BLaER1 (cell line): ENCODE results near the gene CDK18.
A peak's percentile ranks its signal among the peaks of the same experiment; 100 is the strongest.

ENCODE experiments used
- H3K27ac ChIP-seq: shearing (Covaris generic); formaldehyde crosslinking; 2 replicates; pipeline ENCODE4 v1.8.1; 2022
- H3K27me3 ChIP-seq: shearing (Covaris generic); formaldehyde crosslinking; 2 replicates; pipeline ENCODE4 v1.8.1; 2022
- H3K36me3 ChIP-seq: shearing (Covaris generic); formaldehyde crosslinking; 2 replicates; pipeline ENCODE4 v1.8.1; 2022
- H3K4me1 ChIP-seq: shearing (Covaris generic); formaldehyde crosslinking; 2 replicates; pipeline ENCODE4 v1.8.1; 2022
- H3K4me2 ChIP-seq: shearing (Covaris generic); formaldehyde crosslinking; 2 replicates; pipeline ENCODE4 v1.8.1; 2022
- H3K4me3 ChIP-seq: shearing (Covaris generic); formaldehyde crosslinking; 2 replicates; pipeline ENCODE4 v1.8.1; 2022
- H3K9ac ChIP-seq: shearing (Covaris generic); formaldehyde crosslinking; 2 replicates; pipeline ENCODE4 v1.8.1; 2022
- H3K9me3 ChIP-seq: shearing (Covaris generic); formaldehyde crosslinking; 2 replicates; pipeline ENCODE4 v1.8.1; 2022
- H4K20me1 ChIP-seq: shearing (Covaris generic); formaldehyde crosslinking; 2 replicates; pipeline ENCODE4 v1.8.1; 2022
- Cebpa-rat ChIP-seq: shearing (Covaris generic); IDR thresholded peaks from 2 replicates; pipeline ENCODE4 v1.8.1; 2022

CDK18 gene

GRCh38 chr1:205512059-205513045 lies 7.9 kb downstream of the CDK18 start:
- H3K4me1 ChIP-seq = peaks cover 56% of the 10 kb centered on the region
- H3K4me3 ChIP-seq = no peak overlapping the region
- peak overlapping the region; percentile 42 for H3K27ac ChIP-seq
- peak overlapping the region; percentile 23; the same call in 1 of the 2 replicates for H3K9ac ChIP-seq
- peaks cover 14% of the 10 kb centered on the region; the same call in 1 of the 2 replicates for H3K36me3 ChIP-seq
- H3K4me2 ChIP-seq = peak overlapping the region; percentile 52
- no peak for TF ChIP-seq Cebpa-rat
- peaks cover 99% of the 10 kb centered on the region for H4K20me1 ChIP-seq
- no peaks in the 10 kb centered on the region for H3K9me3 ChIP-seq
- no peaks in the 10 kb centered on the region for H3K27me3 ChIP-seq

DNA sequence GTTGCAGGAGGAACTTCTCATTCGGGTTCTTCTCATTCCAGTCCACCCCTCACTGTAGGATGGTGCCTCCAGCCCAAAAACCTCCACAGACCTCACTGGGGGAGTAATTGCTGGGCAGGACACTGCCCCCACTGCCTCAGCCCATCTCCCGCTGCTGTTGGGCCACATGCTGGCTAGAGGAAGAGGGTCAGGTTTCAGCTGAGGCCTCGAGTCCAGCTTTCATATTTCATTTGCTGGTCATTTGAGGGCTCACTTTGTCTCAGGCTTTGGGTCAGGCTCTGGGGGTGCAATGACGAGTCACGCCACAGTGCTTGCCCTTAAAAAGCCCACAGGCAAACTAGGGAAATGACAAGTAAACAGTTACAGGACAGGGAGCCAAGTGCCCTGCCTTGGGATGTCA lies 9.3 kb downstream of the CDK18 start:
- H3K4me1 ChIP-seq = peaks cover 53% of the 10 kb centered on the region
- no peak overlapping the region for H3K9ac ChIP-seq
- no peaks in the 10 kb centered on the region for H3K27me3 ChIP-seq
- no peak overlapping the region for H3K27ac ChIP-seq
- no peak overlapping the region for H3K4me2 ChIP-seq
- H4K20me1 ChIP-seq = peaks cover 99% of the 10 kb centered on the region
- peaks cover 11% of the 10 kb centered on the region; the same call in 1 of the 2 replicates for H3K36me3 ChIP-seq
- no peak overlapping the region for H3K4me3 ChIP-seq
- H3K9me3 ChIP-seq = no peaks in the 10 kb centered on the region
- no peak for TF ChIP-seq Cebpa-rat

- Histone ChIP-seq H3K27me3 (no peaks in the 10 kb centered on the region), H3K4me1 (peaks cover 53% of the 10 kb centered on the region), H4K20me1 (peaks cover 100% of the 10 kb centered on the region)
Measured at GRCh38 chr1:205514211-205515142, 10.0 kb downstream of the CDK18 start.

DNA sequence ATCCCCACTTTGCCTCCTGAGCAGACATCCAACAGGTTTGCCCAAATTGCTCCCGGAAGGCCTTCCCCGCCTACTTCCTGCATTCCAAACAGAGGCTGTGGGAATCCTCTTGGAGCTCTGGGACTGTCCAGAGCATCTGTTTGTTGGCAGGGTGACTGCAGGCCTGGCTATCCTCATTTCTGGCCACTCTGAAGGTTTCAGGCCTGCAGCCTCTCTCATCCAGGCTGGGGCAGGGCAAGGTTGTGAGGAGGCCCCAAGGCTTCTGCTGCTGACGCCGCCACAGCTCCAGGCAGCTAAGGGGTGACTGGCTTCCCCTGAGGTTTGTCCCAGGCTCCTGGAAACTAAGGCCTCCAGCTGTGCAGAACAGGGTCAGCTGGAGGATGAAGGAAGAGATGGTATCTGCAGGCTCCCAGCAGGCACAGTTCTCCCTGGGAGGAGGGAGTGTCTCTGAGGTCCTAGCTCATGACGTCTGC lies 11.3 kb downstream of the CDK18 start:
- Histone ChIP-seq H3K27me3 (no peaks in the 10 kb centered on the region), H3K4me2 (0 out of 2 replicates have a peak overlapping the region, but pooled peaks have one; percentile 24), H3K36me3 (0 out of 2 replicates have a peak, but pooled peaks cover under 1% of the 10 kb centered on the region), H4K20me1 (peaks cover 94% of the 10 kb centered on the region), H3K9ac (no peak overlapping the region), H3K27ac (no peak overlapping the region), H3K9me3 (no peaks in the 10 kb centered on the region), H3K4me1 (peaks cover 53% of the 10 kb centered on the region), H3K4me3 (no peak overlapping the region)
- TF ChIP-seq Cebpa-rat = no peak

More at GRCh38 chr1:205514211-205515142, 10.0 kb downstream of the CDK18 start:
- H3K9me3 ChIP-seq = no peaks in the 10 kb centered on the region
- no peak overlapping the region for H3K4me3 ChIP-seq
- TF ChIP-seq Cebpa-rat = no peak
- H3K9ac ChIP-seq = no peak overlapping the region
- no peak overlapping the region for H3K27ac ChIP-seq
- H3K36me3 ChIP-seq = peaks cover 11% of the 10 kb centered on the region; the same call in 1 of the 2 replicates
- peak overlapping the region; percentile 37 for H3K4me2 ChIP-seq

- no peak overlapping the region for H3K27ac ChIP-seq
- peaks cover 92% of the 10 kb centered on the region for H4K20me1 ChIP-seq
- H3K36me3 ChIP-seq = no peaks in the 10 kb centered on the region
- H3K9ac ChIP-seq = no peak overlapping the region
- H3K27me3 ChIP-seq = no peaks in the 10 kb centered on the region
- H3K4me3 ChIP-seq = no peak overlapping the region
- H3K9me3 ChIP-seq = no peaks in the 10 kb centered on the region
- 0 out of 2 replicates have a peak overlapping the region, but pooled peaks have one; percentile 24 for H3K4me2 ChIP-seq
- H3K4me1 ChIP-seq = peaks cover 52% of the 10 kb centered on the region
- no peak for TF ChIP-seq Cebpa-rat
Measured at GRCh38 chr1:205516362-205516761, 11.9 kb downstream of the CDK18 start.

DNA sequence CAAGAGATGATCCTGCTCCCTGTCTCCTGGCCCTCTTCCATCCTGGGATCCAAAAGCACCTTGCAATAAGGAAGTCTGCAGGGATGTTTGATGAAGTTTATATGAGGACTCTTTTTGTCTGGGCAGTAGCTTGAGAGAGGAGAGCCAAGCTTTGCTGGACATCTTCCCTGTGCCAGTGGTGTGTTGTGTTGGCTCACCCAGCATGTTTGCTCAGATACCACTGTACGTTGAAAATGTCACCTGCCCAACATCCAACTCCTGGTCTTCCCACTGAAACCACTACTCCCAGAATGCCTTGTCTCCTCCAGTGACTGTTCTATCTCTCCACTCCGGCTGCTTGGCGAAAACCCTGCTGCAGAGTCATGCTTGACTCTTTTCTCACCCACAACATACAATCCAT lies 12.8 kb downstream of the CDK18 start:
- Histone ChIP-seq H3K27me3 (no peaks in the 10 kb centered on the region), H3K36me3 (no peaks in the 10 kb centered on the region), H3K27ac (no peak overlapping the region), H3K9me3 (no peaks in the 10 kb centered on the region), H3K4me2 (no peak overlapping the region), H3K4me3 (no peak overlapping the region), H3K4me1 (peaks cover 51% of the 10 kb centered on the region), H4K20me1 (peaks cover 92% of the 10 kb centered on the region), H3K9ac (no peak overlapping the region)
- TF ChIP-seq Cebpa-rat = no peak

GRCh38 chr1:205517763-205518162 lies 13.3 kb downstream of the CDK18 start:
- no peaks in the 10 kb centered on the region for H3K36me3 ChIP-seq
- H3K4me2 ChIP-seq = no peak overlapping the region
- H4K20me1 ChIP-seq = peaks cover 92% of the 10 kb centered on the region
- H3K27me3 ChIP-seq = no peaks in the 10 kb centered on the region
- no peaks in the 10 kb centered on the region for H3K9me3 ChIP-seq
- H3K9ac ChIP-seq = no peak overlapping the region
- no peak for TF ChIP-seq Cebpa-rat
- peaks cover 48% of the 10 kb centered on the region for H3K4me1 ChIP-seq
- no peak overlapping the region for H3K4me3 ChIP-seq
- no peak overlapping the region for H3K27ac ChIP-seq

DNA sequence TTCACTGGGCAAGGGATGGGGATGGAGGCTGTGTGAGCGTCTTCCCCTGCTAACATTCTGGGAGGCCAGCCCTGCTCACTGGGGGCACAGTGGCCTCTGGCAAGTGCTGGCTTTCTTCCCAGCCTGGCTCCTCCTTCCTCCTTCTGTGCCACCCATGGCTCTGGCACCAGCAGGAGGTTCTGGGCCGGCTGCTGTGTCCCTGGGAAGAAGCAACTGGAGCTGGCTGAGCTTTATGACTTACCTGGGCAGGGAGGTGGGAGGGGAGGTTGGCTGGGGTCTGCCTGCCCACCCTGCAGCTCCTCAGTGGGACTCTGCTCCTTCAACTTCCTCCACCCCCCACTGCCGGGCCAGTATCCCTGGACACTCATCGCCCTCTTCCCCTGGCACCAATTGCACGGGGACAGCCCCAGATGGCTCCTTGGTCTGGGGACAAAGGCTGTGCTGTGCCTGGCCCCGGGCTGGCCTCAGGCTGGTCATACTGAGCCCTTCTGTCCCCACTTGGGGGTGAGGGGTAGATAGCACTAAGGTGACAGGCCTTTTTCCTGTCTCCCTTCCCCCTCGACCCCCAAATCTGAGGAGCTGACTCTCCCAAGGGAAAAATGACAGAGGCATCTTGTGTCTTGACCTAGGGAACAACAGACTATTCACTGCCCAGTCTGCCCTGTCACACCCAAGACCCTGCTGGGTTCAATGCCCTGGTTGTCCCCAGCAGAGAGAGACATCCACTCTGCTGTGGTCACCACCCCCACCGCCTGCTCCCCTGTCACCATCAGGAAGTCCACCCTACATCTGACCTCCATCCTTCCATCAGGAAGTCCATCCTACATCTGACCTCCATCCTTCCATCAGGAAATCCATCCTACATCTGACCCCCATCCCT lies 14.4 kb downstream of the CDK18 start:
- no peak overlapping the region for H3K9ac ChIP-seq
- no peak overlapping the region for H3K27ac ChIP-seq
- H3K4me1 ChIP-seq = peaks cover 39% of the 10 kb centered on the region
- H3K27me3 ChIP-seq = no peaks in the 10 kb centered on the region
- H3K9me3 ChIP-seq = no peaks in the 10 kb centered on the region
- no peak for TF ChIP-seq Cebpa-rat
- peaks cover 89% of the 10 kb centered on the region for H4K20me1 ChIP-seq
- no peak overlapping the region for H3K4me3 ChIP-seq
- no peak overlapping the region for H3K4me2 ChIP-seq
- no peaks in the 10 kb centered on the region for H3K36me3 ChIP-seq
